Caco-2 (cell line): ENCODE results near the gene SIRT7. TPM values are rescaled to one million over a fixed set of nuclear protein-coding genes. Genes with fewer than 3 reads are reported as not detected.

ENCODE experiments used
- BruUV-seq: library from RNA; stranded (reverse); fragments of 400-500 nt; replicated peaks from 2 replicates; lab custom pipeline; 2021; lab: Mats Ljungman, UMichigan
- CTCF ChIA-PET: fragments of 300-600 bp; sonication (Branson Sonifier 250); formaldehyde crosslinking; loops from one replicate; lab custom pipeline; 2022; ENCODE audit warnings: antibody characterized with exemption; lab: Charles Lee
- POLR2A ChIA-PET: fragments of 300-600 bp; sonication (Branson Sonifier 250); formaldehyde crosslinking; loops from one replicate; lab custom pipeline; 2022; ENCODE audit warnings: antibody characterized with exemption; lab: Charles Lee
- DNase-seq, 2 experiments: peaks; one replicate each; pipeline versions ENCODE4 v3.0.0 to v3.0.0-alpha.2; 2020 to 2022
- H3K27me3 ChIP-seq: replicated peaks from 2 replicates; pipeline ENCODE4 v1.6.0; 2011; ENCODE audit warnings: low read length; ENCODE audit not compliant: control insufficient read depth, insufficient read depth
- H3K36me3 ChIP-seq: 2 replicates; pipeline ENCODE4 v1.5.1; 2011; ENCODE audit warnings: low read length; ENCODE audit not compliant: control insufficient read depth, insufficient read depth
- H3K4me1 ChIP-seq: fragments of 250-450 bp; sonication (Bioruptor Pico); 2 replicates; pipeline ENCODE4 v1.5.1; 2020; ENCODE audit warnings: mild to moderate bottlenecking
- H3K4me3 ChIP-seq: 2 replicates; pipeline ENCODE4 v1.5.1; 2011; ENCODE audit warnings: low read depth, mild to moderate bottlenecking, control low read depth, low read length
- H3K9me3 ChIP-seq: fragments of 250-450 bp; sonication (Bioruptor Pico); 2 replicates; pipeline ENCODE4 v1.5.1; 2020; ENCODE audit warnings: mild to moderate bottlenecking, moderate library complexity
- H3K27ac Mint-ChIP-seq: one replicate; pipeline ENCODE4 v1.8.0; 2022; ENCODE audit warnings: mixed read lengths; ENCODE audit not compliant: unreplicated experiment
- H3K27me3 Mint-ChIP-seq: one replicate; pipeline ENCODE4 v1.8.0; 2022; ENCODE audit warnings: mixed read lengths; ENCODE audit not compliant: insufficient read depth, unreplicated experiment
- H3K36me3 Mint-ChIP-seq: one replicate; pipeline ENCODE4 v1.8.0; 2022; ENCODE audit warnings: mild to moderate bottlenecking, mixed read lengths; ENCODE audit not compliant: insufficient read depth, unreplicated experiment
- H3K4me1 Mint-ChIP-seq: one replicate; pipeline ENCODE4 v1.8.0; 2022; ENCODE audit warnings: low read depth, mixed read lengths; ENCODE audit not compliant: unreplicated experiment
- H3K4me3 Mint-ChIP-seq: one replicate; pipeline ENCODE4 v1.8.0; 2022; ENCODE audit warnings: mild to moderate bottlenecking, moderate library complexity, mixed read lengths; ENCODE audit not compliant: unreplicated experiment
- H3K9me3 Mint-ChIP-seq: one replicate; pipeline ENCODE4 v1.8.0; 2022; ENCODE audit warnings: mixed read lengths; ENCODE audit not compliant: unreplicated experiment
- CTCF ChIP-seq, 2 experiments: fragments of 200-600 bp in 1 of 2; IDR thresholded peaks; 1 replicate in 1 of 2; 2 replicates in 1 of 2; pipeline versions ENCODE4 v1.5.1 to v1.8.0; 2011 to 2022; ENCODE audit warnings: antibody characterized with exemption in 1 of 2, control low read depth in 1 of 2, inconsistent platforms in 1 of 2, low read depth in 1 of 2, low read length in 1 of 2, mild to moderate bottlenecking in 1 of 2, moderate library complexity in 1 of 2; ENCODE audit not compliant: insufficient read depth in 1 of 2, severe bottlenecking in 1 of 2, unreplicated experiment in 1 of 2
- intact Hi-C: fragments of 100-400 bp; cut with micrococcal nuclease; formaldehyde crosslinking; loops from one replicate; pipeline ENCODE4 v1.10.0; 2022; ENCODE audit not compliant: unreplicated experiment
- total RNA-seq: library from RNA; stranded (reverse); gene quantifications from 2 replicates; pipeline ENCODE4 v1.2.3, GENCODE V29; 2022

The SIRT7 gene
- total RNA-seq, 1 experiment from 2014 or later = 55.6 TPM

- BruUV-seq = no TSS peak
- CTCF ChIA-PET = interaction anchor here (0.6 to 2.3 kb wide), 16 partner anchors 15 to 247 kb away, joined by 3 to 92 read pairs (median 6); partner anchors contain the start of genes ASPSCR1, CENPX, DCXR and LRRC45
- Histone ChIP-seq H3K27me3 (0 out of 2 replicates have a peak, but pooled peaks cover 1% of the 10 kb centered on the region), H3K9me3 (no peaks in the 10 kb centered on the region), H3K4me1 (peaks cover 33% of the 10 kb centered on the region), H3K4me3 (peak overlapping the region; percentile 65), H3K36me3 (no peaks in the 10 kb centered on the region)
- peak in 1 of 2 experiments; percentile 88 for DNase-seq
- Mint-ChIP-seq H3K4me3 (peak overlapping the region; percentile 70), H3K36me3 (peaks cover 6% of the 10 kb centered on the region), H3K9me3 (no peaks in the 10 kb centered on the region), H3K4me1 (peaks cover 6% of the 10 kb centered on the region), H3K27ac (no peak overlapping the region), H3K27me3 (no peaks in the 10 kb centered on the region)
- peak; percentile 62 to 87 for TF ChIP-seq CTCF (IDR thresholded peaks at IDR 0.05; ENCODE audit: insufficient read depth in 1 of 2, low read depth in 1 of 2, low read length in 1 of 2, severe bottlenecking in 1 of 2, unreplicated experiment in 1 of 2)
- POLR2A ChIA-PET = interaction anchor here (1.3 to 2.6 kb wide), 3 partner anchors 17 to 78 kb away, joined by 6 to 7 read pairs (median 7); partner anchors contain the start of genes CENPX, DCXR and LRRC45
- intact Hi-C loops = no loop called here
Measured at GRCh38 chr17:81959362-81960129, 41.6 kb upstream of the SIRT7 start.

- BruUV-seq = no TSS peak
- H3K4me3 ChIP-seq = peak overlapping the region; percentile 65
- H3K4me3 Mint-ChIP-seq = peak overlapping the region; percentile 70
- H3K36me3 ChIP-seq = no peaks in the 10 kb centered on the region
- H3K4me1 Mint-ChIP-seq = peaks cover 6% of the 10 kb centered on the region
- no peak for DNase-seq
- ChIA-PET POLR2A (interaction anchor here (1.3 to 2.6 kb wide), 3 partner anchors 18 to 79 kb away, joined by 6 to 7 read pairs (median 7); partner anchors contain the start of genes CENPX, DCXR and LRRC45), CTCF (interaction anchor here (0.6 to 2.3 kb wide), 14 partner anchors 16 to 246 kb away, joined by 3 to 92 read pairs (median 6); partner anchors contain the start of genes ASPSCR1, CENPX, DCXR and LRRC45)
- H3K27ac Mint-ChIP-seq = no peak overlapping the region
- peaks cover 6% of the 10 kb centered on the region for H3K36me3 Mint-ChIP-seq
- H3K27me3 Mint-ChIP-seq = no peaks in the 10 kb centered on the region
- H3K4me1 ChIP-seq = peaks cover 37% of the 10 kb centered on the region
- TF ChIP-seq CTCF (IDR thresholded peaks at IDR 0.05; ENCODE audit: insufficient read depth in 1 of 2, low read depth in 1 of 2, low read length in 1 of 2, severe bottlenecking in 1 of 2, unreplicated experiment in 1 of 2) = peak in 1 of 2 experiments; percentile 12
- H3K27me3 ChIP-seq = 0 out of 2 replicates have a peak, but pooled peaks cover 1% of the 10 kb centered on the region
- no peaks in the 10 kb centered on the region for H3K9me3 Mint-ChIP-seq
- intact Hi-C loops = no loop called here
- H3K9me3 ChIP-seq = no peaks in the 10 kb centered on the region
Measured at GRCh38 chr17:81958633-81959342, 40.8 kb upstream of the SIRT7 start.
